GDM1 (cell line): Measurements from ENCODE around the gene PJVK.

Experiments
- DNase-seq: peaks from one replicate; lab custom pipeline; 2025; lab: John Stamatoyannopoulos, UW

Gene PJVK

GRCh38 chr2:178480227-178481181 lies 29.3 kb downstream of the PJVK start, which contains the start of gene PLEKHA3:
PLEKHA3 (plus strand) TSS chr2:178480457; CDS start chr2:178480870, 413 bp downstream.
- peak; percentile 86 for DNase-seq

GRCh38 chr2:178482437-178482836 lies 31.3 kb downstream of the PJVK start:
- no peak for DNase-seq

- DNase-seq, result no peak
These were observed 33.3 kb downstream of the PJVK start for GRCh38 chr2:178484245-178485041.

- DNase-seq, result no peak
These were observed 34.2 kb downstream of the PJVK start for GRCh38 chr2:178485356-178485755.

GRCh38 chr2:178491612-178492011 lies 40.4 kb downstream of the PJVK start:
- DNase-seq, result no peak

- DNase-seq, result no peak
These were observed 44.9 kb downstream of the PJVK start for GRCh38 chr2:178496049-178496448.

- DNase-seq, result no peak
These were observed 47.0 kb downstream of the PJVK start for GRCh38 chr2:178498137-178498536.

- DNase-seq, result no peak
These were observed 48.5 kb downstream of the PJVK start for GRCh38 chr2:178499640-178500039.

- no peak for DNase-seq
These were observed 51.6 kb downstream of the PJVK start for GRCh38 chr2:178502751-178503150.

- no peak for DNase-seq
These were observed 54.9 kb downstream of the PJVK start for GRCh38 chr2:178506101-178506500.

- no peak for DNase-seq
These were observed 55.3 kb downstream of the PJVK start for GRCh38 chr2:178506524-178506923.

- no peak for DNase-seq
These were observed 55.8 kb downstream of the PJVK start for GRCh38 chr2:178506949-178507348.

- no peak for DNase-seq
These were observed 57.5 kb downstream of the PJVK start for GRCh38 chr2:178508646-178509045.

- DNase-seq, result no peak
These were observed 59.2 kb downstream of the PJVK start for GRCh38 chr2:178510384-178510783.
